GM18517 (cell line): Measurements from ENCODE around the gene RCN2.
"Not testable (repeated sequence)": the region's sequence is repeated elsewhere in the genome, so short reads cannot be mapped to it uniquely, and the experiment has no call there.

Experiments used
- ATAC-seq: cut with Tn5 transposase; IDR thresholded peaks from one replicate; pipeline ENCODE4 v1.9.1; 2021; ENCODE audit warnings: mild to moderate bottlenecking, moderate library complexity; ENCODE audit not compliant: unreplicated experiment

RCN2 gene

GRCh38 chr15:76930831-76931396, 635 bp upstream of the RCN2 start:
- no peak for ATAC-seq

- ATAC-seq, result no peak
Observed at GRCh38 chr15:76932135-76932966, 802 bp downstream of the RCN2 start.

GRCh38 chr15:76935620-76936019, 4.1 kb downstream of the RCN2 start:
- ATAC-seq, result no peak

- ATAC-seq, result no peak
Observed at GRCh38 chr15:76936671-76937070, 5.1 kb downstream of the RCN2 start.

GRCh38 chr15:76938752-76939151, 7.2 kb downstream of the RCN2 start:
- no peak for ATAC-seq

GRCh38 chr15:76939715-76940114, 8.2 kb downstream of the RCN2 start:
- no peak for ATAC-seq

- no peak for ATAC-seq
Observed at GRCh38 chr15:76941636-76942035, 10.1 kb downstream of the RCN2 start.

- ATAC-seq, result no peak
Observed at GRCh38 chr15:76942331-76942730, 10.8 kb downstream of the RCN2 start.

- ATAC-seq, result no peak
Observed at GRCh38 chr15:76945494-76946093, 14.0 kb downstream of the RCN2 start.

GRCh38 chr15:76947454-76947853, 15.9 kb downstream of the RCN2 start:
- ATAC-seq, result no peak

GRCh38 chr15:76951220-76951619, 19.7 kb downstream of the RCN2 start:
- no peak for ATAC-seq

GRCh38 chr15:76953913-76954312, 22.4 kb downstream of the RCN2 start:
- no peak for ATAC-seq

GRCh38 chr15:76954744-76955143, 23.2 kb downstream of the RCN2 start:
- no peak for ATAC-seq

- ATAC-seq, result no peak
Observed at GRCh38 chr15:76961268-76962011, 29.9 kb downstream of the RCN2 start.

GRCh38 chr15:76962337-76963013, 30.9 kb downstream of the RCN2 start:
- no peak for ATAC-seq

- no peak for ATAC-seq
Observed at GRCh38 chr15:76963596-76963995, 32.0 kb downstream of the RCN2 start.

- no peak for ATAC-seq
Observed at GRCh38 chr15:76964157-76964556, 32.6 kb downstream of the RCN2 start.

GRCh38 chr15:76966051-76966450, 34.5 kb downstream of the RCN2 start:
- not testable (repeated sequence) for ATAC-seq

GRCh38 chr15:76967067-76967466, 35.5 kb downstream of the RCN2 start:
- no peak for ATAC-seq

- ATAC-seq, result no peak
Observed at GRCh38 chr15:76968306-76968705, 36.8 kb downstream of the RCN2 start.
